GM10266 (cell line): ENCODE measurements around the gene CDKN2AIPNL.

Source experiments
- DNase-seq: peaks from one replicate; pipeline ENCODE4 v3.0.0; 2012; ENCODE audit errors: extremely low spot score
- TF ChIP-seq, protein P1 (sequence below): IDR thresholded peaks from 2 replicates; pipeline ENCODE4 v1.5.1; 2012; ENCODE audit warnings: mild to moderate bottlenecking, low read depth; ENCODE audit not compliant: control insufficient read depth, insufficient read depth; ENCODE audit errors: missing control alignments

Gene CDKN2AIPNL

DNA sequence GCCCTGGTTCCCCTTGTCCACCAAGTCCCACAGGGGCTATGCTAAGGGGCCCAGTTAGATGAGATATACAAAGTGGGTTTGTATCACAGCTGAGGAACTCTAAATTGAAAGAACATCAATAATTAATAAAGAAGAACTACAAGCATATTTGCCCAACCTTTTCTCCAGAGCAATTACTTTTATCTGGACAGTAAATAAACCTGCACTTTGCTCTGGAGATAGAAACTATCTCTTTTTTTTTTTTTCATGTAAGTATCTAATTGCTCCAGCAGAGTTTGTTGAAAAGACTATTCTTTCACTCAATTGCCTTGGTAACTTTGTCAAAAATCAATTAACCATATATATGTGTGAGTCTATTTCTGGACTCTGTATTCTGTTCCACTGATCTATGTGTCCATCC is 6.0 kb upstream of the CDKN2AIPNL start:
- no peak for DNase-seq
- TF ChIP-seq, protein P1, sequence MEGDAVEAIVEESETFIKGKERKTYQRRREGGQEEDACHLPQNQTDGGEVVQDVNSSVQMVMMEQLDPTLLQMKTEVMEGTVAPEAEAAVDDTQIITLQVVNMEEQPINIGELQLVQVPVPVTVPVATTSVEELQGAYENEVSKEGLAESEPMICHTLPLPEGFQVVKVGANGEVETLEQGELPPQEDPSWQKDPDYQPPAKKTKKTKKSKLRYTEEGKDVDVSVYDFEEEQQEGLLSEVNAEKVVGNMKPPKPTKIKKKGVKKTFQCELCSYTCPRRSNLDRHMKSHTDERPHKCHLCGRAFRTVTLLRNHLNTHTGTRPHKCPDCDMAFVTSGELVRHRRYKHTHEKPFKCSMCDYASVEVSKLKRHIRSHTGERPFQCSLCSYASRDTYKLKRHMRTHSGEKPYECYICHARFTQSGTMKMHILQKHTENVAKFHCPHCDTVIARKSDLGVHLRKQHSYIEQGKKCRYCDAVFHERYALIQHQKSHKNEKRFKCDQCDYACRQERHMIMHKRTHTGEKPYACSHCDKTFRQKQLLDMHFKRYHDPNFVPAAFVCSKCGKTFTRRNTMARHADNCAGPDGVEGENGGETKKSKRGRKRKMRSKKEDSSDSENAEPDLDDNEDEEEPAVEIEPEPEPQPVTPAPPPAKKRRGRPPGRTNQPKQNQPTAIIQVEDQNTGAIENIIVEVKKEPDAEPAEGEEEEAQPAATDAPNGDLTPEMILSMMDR, result no peak

DNA sequence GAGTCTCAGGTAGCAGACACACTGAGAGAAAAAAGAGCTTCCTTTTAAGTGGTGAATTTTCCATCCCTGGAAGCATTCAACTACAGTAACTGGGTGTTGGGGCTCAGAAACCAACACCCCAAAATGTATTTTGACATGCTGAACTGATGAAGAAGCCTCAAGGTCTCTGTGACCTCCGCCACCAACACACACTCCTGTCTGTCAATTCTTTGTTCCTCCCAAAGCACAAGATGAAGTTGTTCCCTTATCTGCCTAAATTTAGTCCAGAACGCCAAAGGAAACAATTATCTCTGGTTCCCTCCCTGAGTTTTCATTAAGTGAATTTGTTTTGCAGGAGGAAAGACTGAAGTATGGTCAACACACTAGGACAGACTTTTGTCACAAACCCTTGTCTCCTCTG is 1.4 kb upstream of the CDKN2AIPNL start:
- TF ChIP-seq, protein P1, result no peak

DNA sequence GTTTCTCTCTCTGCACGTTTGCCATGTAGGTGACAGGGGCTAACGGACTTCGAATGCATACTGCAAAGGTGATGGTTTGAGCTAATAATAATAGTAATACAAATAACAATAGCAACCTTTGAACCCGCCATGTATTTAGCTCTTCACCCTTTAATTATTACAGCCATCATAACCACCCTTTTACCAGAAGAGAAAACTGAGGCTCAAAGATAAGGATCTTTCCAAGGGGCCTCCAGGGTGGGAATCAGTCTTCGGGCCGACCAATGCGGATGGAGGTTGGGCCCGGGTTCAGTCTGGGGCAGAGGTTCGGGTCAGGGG is 494 bp downstream of the CDKN2AIPNL start:
- TF ChIP-seq, protein P1, result no peak
- DNase-seq, result no peak

More for the DNA sequence above, 1.4 kb upstream of the CDKN2AIPNL start:
- DNase-seq, result no peak

DNA sequence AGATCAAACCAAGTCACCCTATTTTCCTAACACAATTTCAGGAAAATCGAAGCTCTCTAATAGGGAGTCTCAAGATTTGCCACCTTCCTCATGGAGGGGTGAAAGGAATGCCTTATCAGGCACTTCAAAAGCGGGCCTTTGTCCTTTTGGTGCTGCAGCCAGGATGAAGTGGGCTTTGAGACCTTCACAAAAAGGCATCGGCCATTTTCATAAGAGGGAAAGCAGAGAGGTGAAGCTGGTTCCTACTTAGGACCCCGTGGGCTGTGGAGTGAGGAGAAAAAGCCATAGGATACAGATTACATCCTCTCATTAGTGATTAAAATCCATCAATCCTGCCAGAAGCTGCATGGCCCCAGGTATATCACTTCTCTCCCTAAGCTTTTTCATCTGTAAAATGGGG is 859 bp downstream of the CDKN2AIPNL start:
- TF ChIP-seq, protein P1, result no peak
- DNase-seq, result no peak

DNA sequence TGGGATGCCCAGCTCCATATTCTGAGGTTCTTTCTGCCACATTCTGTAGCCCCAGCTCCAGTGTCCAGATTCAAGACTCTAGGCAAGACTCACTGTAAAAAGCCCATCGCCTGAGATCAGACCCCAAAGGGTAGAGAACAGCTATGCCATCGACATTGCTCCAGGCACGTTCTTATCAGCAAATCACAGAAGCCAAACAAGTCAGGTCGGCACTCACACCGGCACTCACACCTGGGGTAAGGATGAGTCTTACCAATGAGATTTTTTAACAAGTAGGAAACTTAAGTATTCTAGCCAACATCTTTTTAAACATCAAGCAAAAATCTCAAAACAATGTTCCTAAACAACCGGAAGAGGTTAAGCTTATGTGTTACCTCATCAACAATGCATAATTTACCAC is 2.4 kb downstream of the CDKN2AIPNL start:
- TF ChIP-seq, protein P1, result no peak
- no peak for DNase-seq

DNA sequence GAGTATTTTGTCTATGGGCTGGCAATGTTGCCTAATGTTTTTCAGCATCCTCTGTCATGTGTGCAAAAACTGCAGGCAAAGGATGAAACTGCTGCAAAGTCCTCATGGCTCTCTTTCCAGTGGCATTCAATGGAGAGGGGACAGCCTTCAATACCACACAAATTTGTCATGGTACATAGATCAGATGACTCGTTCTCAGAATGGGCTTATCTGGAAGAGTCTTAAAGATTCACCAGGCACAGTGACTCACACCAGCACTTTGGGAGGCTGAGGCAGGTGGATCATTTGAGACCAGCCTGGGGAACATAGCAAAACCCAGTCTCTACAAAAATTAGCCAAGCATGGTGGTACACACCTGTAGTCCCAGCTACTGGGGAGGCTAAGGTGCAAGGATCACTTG is 5.3 kb downstream of the CDKN2AIPNL start:
- TF ChIP-seq, protein P1, result no peak
- no peak for DNase-seq

DNA sequence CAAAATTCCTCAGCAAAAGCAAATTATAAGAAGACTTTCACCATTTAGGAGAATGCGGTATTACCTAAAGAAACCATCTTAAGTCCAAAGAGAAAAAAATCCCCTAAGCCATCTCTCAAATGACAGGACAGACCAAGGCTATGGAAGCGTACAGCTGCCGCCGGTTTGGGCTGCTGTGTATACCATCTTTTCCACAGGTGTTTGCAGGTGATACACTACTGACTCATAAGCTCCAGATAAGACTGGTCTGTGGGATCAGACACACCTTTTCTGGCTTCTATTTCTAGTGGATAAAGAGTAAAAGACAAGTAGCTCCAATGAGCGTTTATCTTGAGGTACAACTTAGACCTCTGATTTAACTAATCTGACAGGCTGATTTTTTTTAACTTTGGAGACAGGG is 7.7 kb downstream of the CDKN2AIPNL start:
- DNase-seq, result no peak
- TF ChIP-seq, protein P1, result no peak

DNA sequence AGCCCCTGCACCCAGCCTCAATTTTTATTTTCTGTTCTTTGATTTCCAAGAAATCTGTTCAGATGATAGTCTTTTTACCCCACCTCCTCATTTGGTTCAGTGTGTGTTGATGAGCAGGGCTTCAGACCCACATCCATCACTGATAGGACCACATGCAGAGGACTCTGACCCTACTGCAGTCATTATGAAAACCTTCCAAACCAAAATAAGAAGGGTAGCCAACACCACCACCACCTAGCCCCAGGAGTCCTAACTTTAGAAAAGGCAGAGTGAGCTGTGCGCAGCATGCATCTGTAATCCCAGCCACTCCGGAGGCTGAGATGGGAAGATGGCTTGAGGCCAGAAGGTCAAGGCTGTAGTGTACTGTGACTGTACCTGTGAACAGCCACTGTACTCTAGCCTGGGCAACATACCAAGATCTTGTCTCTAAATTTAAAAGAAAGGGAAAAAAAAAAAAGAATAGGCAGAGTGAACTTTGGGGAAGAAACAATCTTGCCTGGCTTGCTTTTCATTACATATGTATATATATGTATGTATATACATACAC is 13.0 kb downstream of the CDKN2AIPNL start:
- TF ChIP-seq, protein P1, result no peak
- DNase-seq, result no peak
